Spleen (tissue), 7 donors: Measurements from ENCODE around the gene RPS6KA2.

Experiments
- CTCF ChIP-seq, 11 experiments: fragments of 200-600 bp in 7 of 11; fragments of 450-650 bp in 4 of 11; sonication (generic) in 4 of 11; IDR thresholded peaks in 8 of 11; conservative IDR thresholded peaks in 3 of 11; 1 replicate in 7 of 11; 2 replicates in 4 of 11; pipeline versions ENCODE4 v1.4.0 to v1.8.0; 2016 to 2021; ENCODE audit warnings: antibody characterized with exemption in 11 of 11, inconsistent platforms in 4 of 11, mild to moderate bottlenecking in 1 of 11
- POLR2A ChIP-seq, 3 donors: fragments of 450-650 bp; IDR thresholded peaks; one replicate each; pipeline ENCODE4 v1.5.1; 2017; ENCODE audit warnings: antibody characterized with exemption in 3 of 3, mild to moderate bottlenecking in 1 of 3
- POLR2AphosphoS5 ChIP-seq, 3 donors: sonication (generic); formaldehyde crosslinking; IDR thresholded peaks; one replicate each; pipeline ENCODE4 v1.5.1; 2017; ENCODE audit warnings: antibody characterized with exemption in 3 of 3
- donor health status: DM: no; HTN: no; CAD: no; lungs with moderate emphysema.
- donor health status: DM: no; HTN: no; CAD: no.
- donor health status: DM: no; HTN: no; CAD: no.

- TF ChIP-seq CTCF (IDR thresholded peaks at IDR 0.05 in 8 of 11, conservative IDR thresholded peaks at IDR 0.05 in 3 of 11) (no peak), POLR2AphosphoS5 (IDR thresholded peaks at IDR 0.05) (no peak), POLR2A (IDR thresholded peaks at IDR 0.05) (no peak)
Observed at GRCh38 chr6:166570929-166571713, 55.9 kb downstream of the RPS6KA2 start.
